GM23248 (cell line): ENCODE data around the gene PRKRIP1. TPM values are rescaled to one million over a fixed set of nuclear protein-coding genes. Genes with fewer than 3 reads are reported as not detected.
"Not testable (repeated sequence)": the region's sequence is repeated elsewhere in the genome, so short reads cannot be mapped to it uniquely, and the experiment has no call there.

Source experiments
- DNase-seq: peaks from one replicate; pipeline ENCODE4 v3.0.0-alpha.2; 2015
- H2AFZ ChIP-seq: fragments of 200-600 bp; sonication (generic); 2 replicates; pipeline ENCODE4 v1.6.1; 2016; ENCODE audit warnings: antibody characterized with exemption
- H3F3A ChIP-seq: fragments of 200-600 bp; sonication (generic); 2 replicates; pipeline ENCODE4 v1.6.1; 2016; ENCODE audit warnings: mild to moderate bottlenecking, antibody characterized with exemption, mixed run types; ENCODE audit not compliant: insufficient read depth
- H3K27ac ChIP-seq: fragments of 200-600 bp; sonication (generic); 2 replicates; pipeline ENCODE4 v1.5.1; 2016; ENCODE audit warnings: mild to moderate bottlenecking
- H3K27me3 ChIP-seq: fragments of 200-600 bp; sonication (generic); replicated peaks from 2 replicates; pipeline ENCODE4 v1.6.1; 2016; ENCODE audit warnings: mild to moderate bottlenecking; ENCODE audit not compliant: insufficient read depth
- H3K36me3 ChIP-seq: fragments of 200-600 bp; sonication (generic); 2 replicates; pipeline ENCODE4 v1.6.1; 2016; ENCODE audit warnings: low read depth, mild to moderate bottlenecking
- H3K4me1 ChIP-seq: fragments of 200-600 bp; sonication (generic); 2 replicates; pipeline ENCODE4 v1.6.1; 2016; ENCODE audit warnings: mild to moderate bottlenecking; ENCODE audit not compliant: insufficient read depth
- H3K4me2 ChIP-seq: fragments of 200-600 bp; sonication (generic); one replicate; pipeline ENCODE4 v1.6.1; 2016; ENCODE audit warnings: mild to moderate bottlenecking; ENCODE audit not compliant: unreplicated experiment
- H3K4me3 ChIP-seq: fragments of 200-600 bp; sonication (generic); 2 replicates; pipeline ENCODE4 v1.5.1; 2016; ENCODE audit warnings: mild to moderate bottlenecking
- H3K79me2 ChIP-seq: fragments of 200-600 bp; sonication (generic); 2 replicates; pipeline ENCODE4 v1.6.1; 2016; ENCODE audit warnings: mild to moderate bottlenecking; ENCODE audit not compliant: insufficient read depth
- H3K9ac ChIP-seq: fragments of 200-600 bp; sonication (generic); 2 replicates; pipeline ENCODE4 v1.6.1; 2016; ENCODE audit warnings: mild to moderate bottlenecking
- H3K9me2 ChIP-seq: fragments of 200-600 bp; sonication (generic); 2 replicates; pipeline ENCODE4 v1.6.1; 2016; ENCODE audit warnings: mixed run types, mild to moderate bottlenecking, moderate library complexity; ENCODE audit not compliant: insufficient read depth
- H3K9me3 ChIP-seq: fragments of 200-600 bp; sonication (generic); one replicate; pipeline ENCODE4 v1.6.1; 2017; ENCODE audit warnings: low read depth
- H4K20me1 ChIP-seq: fragments of 200-600 bp; sonication (generic); 2 replicates; pipeline ENCODE4 v1.6.0; 2016; ENCODE audit not compliant: insufficient read depth
- EZH2 ChIP-seq: fragments of 200-600 bp; sonication (generic); IDR thresholded peaks from 2 replicates; pipeline ENCODE4 v1.6.1; 2018; ENCODE audit warnings: antibody characterized with exemption, mild to moderate bottlenecking; ENCODE audit not compliant: insufficient read depth, poor library complexity, severe bottlenecking
- EZH2phosphoT487 ChIP-seq: fragments of 200-600 bp; sonication (generic); IDR thresholded peaks from 2 replicates; pipeline ENCODE4 v1.6.1; 2018; ENCODE audit warnings: antibody characterized with exemption, moderate library complexity, mild to moderate bottlenecking, low read depth; ENCODE audit not compliant: insufficient read depth
- WGBS, 2 experiments: methylation state at CpG; one replicate each; pipeline ENCODE4 v1.1.6; 2015 to 2017; ENCODE audit warnings: low lambda C conversion rate in 2 of 2, low coverage in 1 of 2; ENCODE audit errors: missing lambda C conversion rate in 2 of 2; 5-methylcytosine and 5-hydroxymethylcytosine counted together
- in situ Hi-C: fragments of 300-500 bp; cut with MboI; formaldehyde crosslinking; loops from 2 replicates; pipeline ENCODE4 v1.15.0; 2020
- polyA plus RNA-seq: library from polyadenylated mRNA; unstranded; fragments of >200 nt; fragmentation: Nextera tagmentation; extraction: Ambion mirVana; gene quantifications from 2 replicates; pipeline ENCODE4 v1.2.1, GENCODE V29; 2016
- total RNA-seq: library from RNA; depleted of rRNA; stranded (reverse); fragments of >200 nt; shearing (Covaris generic); gene quantifications from 2 replicates; pipeline ENCODE4 v1.2.3, GENCODE V29; 2014

The PRKRIP1 gene
- total and polyA plus RNA-seq, 2 experiments from 2014 or later = 17.3 to 19.1 TPM

DNA sequence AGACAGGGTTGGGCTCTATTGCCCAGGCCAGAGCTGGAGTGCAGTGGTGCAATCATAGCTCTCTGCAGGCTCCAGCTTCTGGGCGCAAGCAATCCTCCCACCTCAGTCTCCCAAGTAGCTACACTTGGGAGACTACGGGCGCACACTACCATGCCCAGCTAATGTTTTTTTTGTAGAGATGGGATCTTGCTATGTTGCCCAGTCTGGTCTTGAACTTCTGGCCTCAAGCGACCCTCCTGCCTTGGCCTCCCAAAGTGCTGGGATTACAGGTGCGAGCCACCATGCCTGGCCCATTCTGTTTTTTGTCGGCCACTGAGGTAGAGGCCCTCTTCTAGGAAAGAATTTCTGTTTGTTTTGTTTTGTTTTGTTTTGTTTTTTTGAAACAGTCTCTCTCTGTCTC lies 56.3 kb downstream of the PRKRIP1 start:
- in situ Hi-C loops = no loop called here
- no peaks in the 10 kb centered on the region for H4K20me1 ChIP-seq
- TF ChIP-seq EZH2phosphoT487 (no peak), EZH2 (no peak)
- DNase-seq = no peak
- WGBS, 2 experiments = 98 to 99% methylated on average over 6 of the region's 6 CpGs
- no peaks in the 10 kb centered on the region for H3K9me3 ChIP-seq
- H3K4me2 ChIP-seq = no peak overlapping the region
- no peak overlapping the region for H3K27ac ChIP-seq
- H3K36me3 ChIP-seq = no peaks in the 10 kb centered on the region
- no peaks in the 10 kb centered on the region for H3K27me3 ChIP-seq
- no peaks in the 10 kb centered on the region for H3K9me2 ChIP-seq
- no peak overlapping the region for H3K4me3 ChIP-seq
- H2AFZ ChIP-seq = no peak overlapping the region
- no peaks in the 10 kb centered on the region for H3K4me1 ChIP-seq
- H3K79me2 ChIP-seq = no peaks in the 10 kb centered on the region
- no peaks in the 10 kb centered on the region for H3F3A ChIP-seq
- no peak overlapping the region for H3K9ac ChIP-seq

DNA sequence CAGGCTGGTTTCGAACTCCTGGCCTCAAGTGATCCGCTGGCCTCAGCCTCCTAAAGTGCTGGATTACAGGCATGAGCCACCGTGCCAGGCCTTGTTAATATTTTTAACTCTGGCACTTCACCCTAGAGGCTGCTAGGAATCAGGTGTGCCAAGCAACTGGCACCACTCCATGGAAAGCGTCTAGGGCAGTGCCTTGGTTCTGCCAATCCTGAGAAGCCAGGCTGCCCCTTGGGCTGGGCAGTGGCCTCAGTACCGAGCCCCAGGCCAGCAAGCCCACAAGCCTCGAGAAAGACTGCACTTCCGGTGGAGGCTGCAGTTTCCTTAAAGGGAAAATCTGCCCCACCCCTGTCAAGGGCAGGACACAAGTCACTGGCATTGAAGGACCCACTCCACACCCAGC lies 57.2 kb downstream of the PRKRIP1 start:
- in situ Hi-C loops = no loop called here
- H4K20me1 ChIP-seq = no peaks in the 10 kb centered on the region
- no peak overlapping the region for H2AFZ ChIP-seq
- H3K36me3 ChIP-seq = no peaks in the 10 kb centered on the region
- no peak overlapping the region for H3K9ac ChIP-seq
- no peaks in the 10 kb centered on the region for H3K4me1 ChIP-seq
- no peak overlapping the region for H3K4me3 ChIP-seq
- H3K4me2 ChIP-seq = no peak overlapping the region
- H3K27ac ChIP-seq = no peak overlapping the region
- H3K27me3 ChIP-seq = no peaks in the 10 kb centered on the region
- H3K9me3 ChIP-seq = no peaks in the 10 kb centered on the region
- no peak for DNase-seq
- no peaks in the 10 kb centered on the region for H3K79me2 ChIP-seq
- H3F3A ChIP-seq = no peaks in the 10 kb centered on the region
- no peaks in the 10 kb centered on the region for H3K9me2 ChIP-seq
- 90 to 97% methylated on average over 7 of the region's 7 CpGs for WGBS, 2 experiments
- no peak for TF ChIP-seq EZH2phosphoT487
- TF ChIP-seq EZH2 = no peak

DNA sequence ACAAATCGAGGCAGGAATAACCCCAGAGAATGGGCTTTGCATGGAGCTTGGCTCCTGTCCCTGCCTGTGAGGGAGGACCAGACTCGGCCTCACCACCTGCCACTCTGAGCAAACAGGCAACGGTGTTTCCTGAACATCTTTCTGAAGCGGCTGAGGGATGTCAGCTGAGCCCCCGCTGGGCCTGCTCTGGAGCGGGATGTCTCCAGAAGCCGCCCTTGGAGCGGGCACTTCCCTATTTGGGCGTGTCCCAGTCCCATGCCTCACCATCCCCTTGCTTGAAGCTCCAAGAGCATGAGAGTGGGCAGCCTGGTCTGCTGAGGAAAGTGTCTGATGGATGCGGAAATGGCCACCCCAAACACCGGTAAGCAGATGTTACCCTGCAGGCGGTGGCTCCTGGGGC lies 58.3 kb downstream of the PRKRIP1 start:
- Histone ChIP-seq H3K9me3 (no peaks in the 10 kb centered on the region), H3K9me2 (no peaks in the 10 kb centered on the region), H3K79me2 (no peaks in the 10 kb centered on the region), H3K4me2 (no peak overlapping the region), H3K36me3 (no peaks in the 10 kb centered on the region), H2AFZ (no peak overlapping the region), H3F3A (no peaks in the 10 kb centered on the region), H3K27ac (no peak overlapping the region), H4K20me1 (no peaks in the 10 kb centered on the region), H3K27me3 (no peaks in the 10 kb centered on the region), H3K4me3 (no peak overlapping the region), H3K9ac (no peak overlapping the region), H3K4me1 (no peaks in the 10 kb centered on the region)
- TF ChIP-seq EZH2phosphoT487 (no peak), EZH2 (no peak)
- 75 to 77% methylated on average over 12 of the region's 12 CpGs for WGBS, 2 experiments
- in situ Hi-C loops = no loop called here
- DNase-seq = no peak

DNA sequence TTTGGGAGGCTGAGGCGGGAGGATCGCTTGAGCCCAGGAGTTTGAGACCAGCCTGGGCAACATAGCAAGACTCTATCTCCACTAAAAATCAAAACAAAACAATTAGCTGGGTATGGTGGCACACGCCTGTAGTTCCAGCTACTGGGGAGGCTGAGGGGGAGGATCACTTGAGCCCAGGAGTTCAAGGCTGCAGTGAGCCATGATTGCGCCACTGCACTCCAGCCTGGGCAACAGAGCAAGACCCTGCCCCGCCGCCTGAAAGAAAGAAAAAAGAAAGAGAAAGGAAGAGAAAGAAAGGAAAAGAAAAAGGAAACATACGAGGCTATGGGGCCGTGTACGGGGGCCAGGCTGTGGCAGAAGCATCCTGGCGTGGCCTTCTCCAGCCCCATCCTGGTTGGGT lies 58.8 kb downstream of the PRKRIP1 start:
- H3K4me2 ChIP-seq, DNase-seq, H3F3A ChIP-seq, H3K27me3 ChIP-seq, H3K27ac ChIP-seq, H2AFZ ChIP-seq, H3K9ac ChIP-seq, H3K9me3 ChIP-seq, H3K4me1 ChIP-seq, H3K9me2 ChIP-seq, H3K36me3 ChIP-seq, H4K20me1 ChIP-seq, H3K4me3 ChIP-seq, H3K79me2 ChIP-seq, in situ Hi-C loops: not testable (repeated sequence)
- 93 to 97% methylated on average over 10 of the region's 10 CpGs for WGBS, 2 experiments

DNA sequence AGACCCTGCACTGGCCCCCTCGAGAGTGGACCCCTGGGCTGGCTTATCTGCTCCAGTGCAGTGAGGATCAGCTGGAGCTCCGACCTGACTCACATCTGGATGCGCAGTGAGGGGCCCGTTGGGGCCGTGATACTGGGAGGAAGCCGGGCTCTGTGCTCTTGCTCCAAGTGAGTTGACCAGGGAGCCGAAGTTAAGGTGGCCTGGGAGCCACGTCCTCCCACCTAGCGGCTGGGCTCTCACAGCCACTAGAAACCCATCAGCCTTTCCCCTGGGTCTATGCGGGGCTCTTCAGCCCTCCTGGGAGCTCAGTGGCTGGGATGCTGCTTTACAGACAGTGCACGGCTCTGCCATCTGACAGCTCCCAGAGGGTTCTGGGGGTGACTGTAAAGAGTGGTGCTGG lies 59.4 kb downstream of the PRKRIP1 start:
- Histone ChIP-seq H3F3A (no peaks in the 10 kb centered on the region), H3K9ac (no peak overlapping the region), H3K9me3 (no peaks in the 10 kb centered on the region), H3K4me1 (no peaks in the 10 kb centered on the region), H4K20me1 (no peaks in the 10 kb centered on the region), H3K27ac (no peak overlapping the region), H3K27me3 (no peaks in the 10 kb centered on the region), H3K9me2 (no peaks in the 10 kb centered on the region), H3K36me3 (no peaks in the 10 kb centered on the region), H3K4me2 (no peak overlapping the region), H3K4me3 (no peak overlapping the region), H2AFZ (no peak overlapping the region), H3K79me2 (no peaks in the 10 kb centered on the region)
- 85 to 95% methylated on average over 11 of the region's 11 CpGs for WGBS, 2 experiments
- TF ChIP-seq EZH2phosphoT487 (no peak), EZH2 (no peak)
- DNase-seq = no peak
- in situ Hi-C loops = no loop called here
